NCI-H128 (cell line): ENCODE measurements around the gene PPP4R4.

Source experiments
- DNase-seq: peaks from one replicate; lab custom pipeline; 2025; ENCODE audit not compliant: unreplicated experiment; lab: John Stamatoyannopoulos, UW

Gene PPP4R4

DNA sequence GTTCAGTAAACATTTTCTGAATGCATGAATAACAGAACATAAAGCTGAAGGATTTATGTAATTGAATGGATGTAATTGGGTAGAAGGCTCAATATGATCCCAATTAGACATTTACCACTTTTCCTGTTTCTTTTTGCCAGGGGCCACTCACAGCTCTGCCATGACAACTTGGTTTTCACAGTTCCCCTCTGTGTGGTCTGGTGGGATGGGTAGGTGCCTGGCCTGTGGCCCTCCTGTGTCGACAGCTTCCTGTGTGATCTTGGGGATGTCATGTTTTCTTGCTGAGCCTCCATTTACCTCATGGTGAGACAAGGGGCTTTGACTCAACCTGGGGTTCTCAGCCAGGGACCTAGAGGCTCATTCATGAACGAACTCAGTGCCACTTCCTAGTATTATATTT is 131.5 kb downstream of the PPP4R4 start:
- DNase-seq, result no peak

DNA sequence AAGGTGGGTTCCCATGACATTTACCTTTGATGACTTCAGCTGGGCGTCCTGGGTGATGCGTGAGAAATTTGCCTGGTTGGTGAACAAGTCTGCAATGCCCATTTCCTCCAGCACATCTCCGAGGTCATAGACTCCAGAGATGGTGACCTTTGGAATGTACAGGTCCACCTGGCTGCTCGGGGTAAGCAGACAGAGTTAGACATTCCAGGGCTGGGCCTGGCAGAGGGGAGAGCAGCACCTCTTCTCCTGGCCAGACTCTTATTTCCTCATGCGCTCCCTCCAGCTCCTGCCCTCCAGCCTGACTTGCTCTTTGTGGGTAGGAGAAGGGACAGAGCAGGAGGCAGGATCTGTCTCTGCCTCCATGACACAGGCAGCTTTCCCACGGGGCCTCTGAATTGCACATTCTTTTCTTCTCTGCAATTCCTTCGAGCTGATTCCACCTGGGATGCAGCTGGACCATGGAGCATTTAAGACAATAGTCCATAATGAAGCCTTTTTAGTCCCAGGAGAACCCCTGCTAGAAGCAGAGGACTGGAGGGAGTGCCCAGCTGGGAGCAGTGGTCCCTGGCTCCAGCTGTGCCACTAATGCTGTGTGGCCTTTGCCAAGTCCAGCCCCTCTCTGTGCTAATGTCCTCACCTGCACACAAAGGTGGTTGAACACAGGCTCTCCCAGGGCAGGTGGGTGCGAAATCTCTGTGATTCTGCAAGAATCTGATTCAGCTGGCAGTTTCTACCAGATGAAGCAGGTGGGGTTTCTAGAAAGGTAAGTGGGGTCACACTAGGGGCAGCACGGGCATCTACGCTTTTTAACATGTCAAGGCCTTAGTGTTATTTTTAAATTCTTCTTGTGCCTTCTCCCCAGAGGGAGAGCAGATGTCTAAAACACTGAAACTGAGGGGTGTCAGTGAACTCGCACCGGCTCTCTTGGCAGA is 132.2 kb downstream of the PPP4R4 start:
- DNase-seq, result no peak

DNA sequence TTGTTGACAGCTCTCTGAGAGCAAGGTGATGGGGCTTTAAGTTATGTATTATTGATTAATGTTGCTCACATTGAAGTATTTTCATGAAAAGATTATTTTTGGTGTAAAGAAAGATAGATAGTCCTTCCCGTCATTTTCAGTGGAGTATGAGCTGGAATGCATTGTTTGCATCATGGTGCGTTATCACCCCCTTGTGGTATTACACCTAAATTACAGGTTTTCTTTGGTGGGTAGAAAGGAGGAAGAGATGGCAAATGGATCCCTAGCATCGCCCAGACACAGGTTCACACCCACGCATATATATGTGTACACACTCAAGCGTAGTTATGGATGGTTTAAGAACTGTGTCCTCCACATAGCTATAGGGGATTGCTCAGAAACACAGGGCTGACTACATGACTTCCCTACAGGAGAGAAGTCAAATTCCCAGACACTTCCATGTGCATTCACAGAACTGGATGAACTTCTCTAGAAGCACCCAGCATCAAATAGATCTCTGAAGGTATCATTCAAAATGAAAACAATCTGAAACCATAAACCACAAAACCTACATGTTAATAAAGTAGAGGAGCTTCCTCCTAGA is 133.4 kb downstream of the PPP4R4 start:
- no peak for DNase-seq

DNA sequence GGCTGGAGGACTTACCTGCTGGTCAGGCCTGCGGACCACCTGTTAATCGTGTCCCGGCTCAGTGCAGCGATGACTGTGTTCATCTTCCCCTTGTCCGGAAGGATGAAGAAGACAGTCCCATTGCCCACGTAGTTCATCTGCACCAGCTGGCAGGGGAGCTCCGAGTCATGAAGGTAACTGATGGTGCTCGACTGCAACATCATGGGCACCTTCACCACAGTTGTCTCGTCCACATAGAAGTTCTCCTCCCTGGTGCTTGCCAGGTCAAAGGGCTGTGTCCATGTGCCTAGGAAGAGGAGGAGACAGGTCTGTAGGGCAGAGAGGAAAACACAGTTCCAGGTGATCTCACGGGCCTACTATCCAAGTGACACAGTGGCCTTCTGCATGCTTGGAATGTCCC is 135.6 kb downstream of the PPP4R4 start:
- DNase-seq, result no peak

DNA sequence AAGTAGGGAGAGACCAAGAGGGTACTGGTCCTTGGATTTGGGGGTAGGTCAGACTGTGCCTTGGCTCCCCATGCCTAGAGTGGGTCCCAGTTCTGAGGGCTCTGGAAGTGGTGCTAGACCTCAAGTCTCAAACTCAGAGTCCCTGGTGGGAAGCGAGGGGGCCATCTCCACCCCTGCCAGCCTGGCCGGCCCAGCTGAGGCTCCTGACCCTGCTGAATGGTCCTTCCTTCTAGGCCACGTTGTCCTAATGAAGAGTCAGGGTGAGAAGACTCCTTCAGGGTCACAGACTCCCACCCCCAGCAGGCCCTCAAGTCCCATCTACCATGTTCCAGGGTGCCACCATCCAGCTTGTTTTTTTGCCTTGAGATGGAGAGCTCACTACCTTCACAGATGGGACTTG is 136.1 kb downstream of the PPP4R4 start:
- DNase-seq, result no peak

DNA sequence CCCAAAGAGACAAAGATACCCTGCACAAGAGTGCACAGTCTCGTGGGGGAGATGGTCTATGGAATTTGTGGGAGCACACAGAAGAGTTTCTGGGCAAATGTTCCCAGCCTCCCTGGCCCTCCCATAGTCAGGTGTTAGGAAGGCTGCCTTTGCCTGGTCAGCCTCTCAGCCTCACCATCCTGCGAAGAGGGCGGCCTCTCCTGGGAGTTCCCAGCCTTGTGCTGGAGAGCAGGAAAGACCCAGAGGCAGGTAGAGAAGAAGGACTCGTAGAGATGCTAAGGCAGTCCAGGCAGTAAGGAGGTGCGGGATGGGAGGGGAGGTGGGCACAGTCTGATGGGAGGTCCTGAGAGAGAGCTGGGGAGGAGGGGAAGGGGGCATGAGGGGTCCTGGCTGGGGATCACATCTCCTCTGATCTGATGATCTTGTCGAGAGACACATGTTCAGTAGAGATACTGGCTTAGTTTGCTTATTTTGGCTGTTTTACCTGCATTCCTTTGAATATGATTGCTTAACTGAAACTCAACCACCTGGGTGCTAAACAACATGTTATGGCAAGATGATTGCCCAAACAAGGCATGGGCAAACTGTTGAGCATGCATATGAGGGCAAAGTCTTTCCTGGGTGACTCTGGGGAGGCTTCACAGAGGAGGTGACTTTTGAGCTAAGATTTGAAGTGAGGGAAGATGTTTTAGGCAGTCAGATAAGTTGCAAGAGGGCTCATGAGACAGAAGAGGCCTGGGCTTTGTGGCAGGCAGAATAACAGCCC is 138.5 kb downstream of the PPP4R4 start:
- no peak for DNase-seq

DNA sequence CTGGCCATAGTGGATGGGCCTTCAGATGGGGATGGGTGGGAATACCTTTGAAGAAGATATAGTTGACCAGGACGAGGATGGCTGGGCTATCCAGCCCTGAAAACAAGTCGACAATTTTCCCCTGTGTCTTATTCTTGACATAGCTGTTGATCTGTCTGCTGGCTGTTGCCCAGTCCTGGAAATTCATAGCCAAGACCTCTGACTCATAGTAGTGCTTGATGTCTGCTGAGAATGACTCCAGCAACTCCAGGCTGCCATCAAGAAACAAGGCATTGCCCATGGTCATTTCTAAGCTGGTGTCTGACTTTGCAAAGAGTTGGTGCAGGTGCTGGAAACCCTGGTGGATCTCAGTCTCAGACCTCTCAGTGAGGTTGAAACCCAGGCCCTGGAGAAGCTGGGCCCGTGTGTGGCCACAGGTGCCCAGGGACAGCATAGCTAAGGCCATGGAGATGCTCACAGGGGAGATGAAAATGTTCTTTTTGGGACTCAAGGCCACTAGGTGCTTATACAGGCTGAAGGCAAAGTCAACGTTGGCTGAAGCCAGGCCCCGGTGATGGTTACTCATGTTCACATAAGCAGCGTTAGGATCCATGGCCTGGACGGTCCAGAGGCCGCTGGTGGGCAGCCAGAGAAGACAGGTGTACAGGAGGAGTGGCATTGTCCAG is 140.0 kb downstream of the PPP4R4 start:
- DNase-seq, result no peak

DNA sequence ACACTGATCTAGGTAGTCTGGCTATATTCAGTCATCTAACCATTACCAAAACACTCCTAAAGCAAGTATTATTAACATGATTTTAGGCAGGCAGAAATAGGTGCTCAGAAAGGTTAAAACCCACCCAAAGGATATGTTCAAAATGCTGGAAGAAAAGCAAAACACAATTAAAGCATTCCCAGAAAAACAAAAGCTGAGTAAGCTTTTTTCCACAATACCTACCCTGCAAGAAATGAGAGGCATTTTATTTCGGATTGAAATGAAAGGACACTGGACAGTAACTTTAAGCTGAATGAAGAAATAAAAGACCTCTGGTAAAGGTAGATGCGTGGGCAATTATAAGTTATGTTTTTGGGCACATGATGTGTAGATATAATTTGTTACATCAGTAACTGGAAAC is 140.8 kb downstream of the PPP4R4 start:
- DNase-seq, result no peak

DNA sequence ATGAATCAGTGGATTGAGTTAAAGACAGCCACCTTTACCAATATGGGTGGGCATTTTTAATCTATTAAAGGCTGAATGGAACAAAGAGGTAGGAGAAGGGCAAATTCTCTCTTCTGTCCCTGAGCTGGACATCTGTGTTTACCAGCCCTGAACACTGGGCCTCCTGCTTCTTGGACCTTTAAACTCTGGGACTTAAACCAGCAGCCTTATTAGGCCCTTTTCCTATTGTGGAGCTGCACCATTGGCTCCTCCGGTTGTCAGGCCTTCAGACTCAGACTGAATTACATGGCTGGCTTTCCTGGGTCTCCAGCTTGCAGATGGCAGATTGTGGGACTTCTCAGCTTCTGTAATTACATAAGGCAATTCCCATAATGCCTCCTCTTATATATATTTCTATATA is 142.6 kb downstream of the PPP4R4 start:
- no peak for DNase-seq

DNA sequence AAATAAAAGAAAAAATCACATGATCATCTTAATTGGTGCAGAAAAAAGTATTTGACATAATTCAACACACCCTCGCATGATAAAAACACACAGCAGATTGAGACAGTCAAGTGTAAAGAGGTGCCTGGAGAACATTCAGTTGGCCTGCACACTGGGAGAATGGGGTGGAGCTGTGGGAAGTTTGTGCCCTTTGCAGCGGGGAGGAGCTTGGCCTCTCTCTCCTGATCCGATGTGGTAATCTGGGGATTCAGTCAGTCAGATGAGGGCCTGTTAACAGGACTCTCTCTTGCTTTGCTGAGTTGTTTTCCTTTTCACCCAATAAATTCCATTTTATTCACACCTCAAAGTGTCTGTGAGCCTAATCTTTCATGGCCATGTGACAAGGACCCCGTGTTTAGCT is 143.1 kb downstream of the PPP4R4 start:
- no peak for DNase-seq

DNA sequence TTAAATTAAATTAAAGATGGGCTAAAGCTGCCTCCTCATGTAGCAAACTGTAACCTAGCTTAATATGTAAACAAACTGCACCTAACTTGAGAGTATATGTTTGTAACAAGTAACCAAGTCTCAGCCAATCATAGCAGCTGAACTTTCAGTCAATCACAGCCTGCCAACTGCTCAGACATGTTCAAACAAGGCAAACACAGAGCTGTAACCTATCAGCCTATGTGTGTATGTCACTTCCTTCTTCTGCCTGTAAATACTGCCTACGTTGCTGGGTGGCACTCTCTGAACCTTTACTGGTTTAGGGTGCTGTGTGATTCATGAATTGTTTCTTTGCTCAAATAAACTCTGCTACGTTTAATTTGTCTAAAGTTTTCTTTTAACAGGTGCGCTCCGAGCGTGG is 146.1 kb downstream of the PPP4R4 start:
- DNase-seq, result no peak

DNA sequence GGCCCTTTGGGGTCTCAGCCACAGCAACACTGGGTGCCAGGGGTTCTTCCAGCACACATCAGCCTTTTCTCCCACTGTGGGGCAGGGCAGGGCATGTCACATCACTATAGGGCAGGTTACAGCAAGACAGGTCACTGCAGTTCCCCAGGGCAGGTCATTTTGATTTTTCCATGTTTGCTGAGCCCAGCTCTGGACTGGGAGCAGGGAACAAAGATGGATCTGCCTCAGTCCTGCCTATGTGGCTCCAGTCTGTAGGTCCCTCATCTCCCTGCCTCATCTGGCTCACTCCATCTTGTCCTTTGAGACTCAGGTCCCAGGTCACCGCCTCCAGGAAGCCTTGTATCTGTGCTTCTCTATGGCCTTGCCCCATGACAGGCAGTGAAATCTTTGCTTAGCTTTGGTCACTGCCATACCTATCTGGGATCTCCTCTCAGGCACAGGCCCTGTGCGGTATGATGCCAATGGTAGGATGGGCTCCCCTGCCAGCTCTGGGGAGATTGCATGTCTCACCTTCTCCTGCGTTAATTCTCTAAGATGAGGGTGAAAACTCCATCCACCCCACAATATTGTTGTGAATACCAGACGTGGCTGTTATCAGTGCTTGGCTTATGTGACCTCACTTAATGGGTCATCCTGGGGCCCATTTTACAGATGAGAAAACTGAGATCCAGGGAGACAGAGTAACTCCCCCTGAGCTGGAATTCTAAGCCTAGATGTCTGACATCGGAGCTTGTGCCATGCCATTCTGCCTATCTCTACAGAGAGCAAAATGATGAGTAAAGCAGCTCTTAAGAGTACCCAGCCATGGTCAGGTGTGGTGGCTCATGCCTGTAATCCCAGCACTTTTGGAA is 147.5 kb downstream of the PPP4R4 start:
- no peak for DNase-seq

DNA sequence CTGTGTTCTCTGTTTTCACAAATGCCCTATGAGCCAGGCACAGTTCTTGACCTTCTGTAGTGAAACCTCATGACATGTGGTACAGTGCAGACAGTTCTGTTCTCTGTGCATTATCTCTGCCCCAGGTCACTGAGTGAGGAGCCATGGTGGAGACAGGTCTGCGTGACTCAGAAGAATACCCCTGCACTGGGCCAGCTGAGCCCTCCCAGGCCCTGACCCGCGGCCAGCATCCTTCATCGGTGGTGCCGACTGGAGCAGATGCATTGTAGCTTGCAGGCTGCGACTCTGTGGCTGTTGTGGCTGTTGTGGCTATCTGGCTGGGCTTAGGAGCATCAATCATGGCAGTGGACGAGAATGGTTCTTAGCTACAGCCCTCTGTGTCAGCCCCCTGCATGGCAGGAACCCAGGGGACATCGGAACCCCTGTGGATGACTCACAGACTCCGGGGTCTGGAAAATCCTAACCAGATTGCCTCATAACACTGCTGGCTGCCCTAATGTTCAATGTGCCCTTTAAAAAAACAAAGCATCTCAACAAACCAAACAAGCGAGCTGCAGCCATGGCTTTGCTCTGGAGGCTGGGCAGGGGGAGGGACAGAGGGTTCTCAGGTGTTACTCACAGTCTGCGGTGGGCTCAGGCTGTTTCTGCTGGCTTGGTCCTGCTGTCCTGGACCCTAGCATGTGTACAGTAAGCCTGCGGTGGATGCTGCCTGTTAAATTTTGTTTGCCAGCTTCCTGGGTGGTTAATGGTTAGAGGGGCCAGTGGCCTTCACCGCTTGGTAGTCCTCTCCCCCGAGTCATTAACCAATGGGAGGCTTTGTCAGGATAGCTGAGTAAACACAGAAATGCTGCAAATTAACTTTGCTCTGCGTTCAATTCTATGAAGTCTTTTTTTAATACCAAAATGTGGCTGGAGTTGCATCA is 148.8 kb downstream of the PPP4R4 start, which contains the start of gene SERPINA6:
Gene SERPINA6 (minus strand): TSS at position 689 of the 923 bp plus-strand sequence. CDS start 8,688 bp downstream, outside the sequence.
- no peak for DNase-seq

DNA sequence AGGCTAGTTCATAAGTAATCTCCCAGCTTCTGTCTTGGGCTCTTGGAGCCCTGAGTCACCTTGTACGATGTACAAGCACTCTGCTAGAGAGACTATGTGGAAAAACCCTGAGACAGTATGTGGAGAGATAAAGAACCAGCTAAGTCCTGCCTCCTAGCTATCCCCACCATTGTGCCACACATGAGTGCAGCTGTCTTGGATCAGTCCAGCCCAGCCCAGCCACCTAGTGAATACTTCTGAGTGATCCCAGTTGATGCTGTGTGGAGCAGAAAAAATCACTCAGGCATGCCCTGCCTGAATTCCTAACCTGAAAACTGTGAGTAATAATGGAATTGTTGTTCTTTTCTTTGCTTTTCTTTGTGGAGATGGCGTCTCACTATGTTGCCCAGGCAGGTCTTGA is 154.1 kb downstream of the PPP4R4 start:
- DNase-seq, result no peak
